GM12892 (cell line): ENCODE measurements around the gene NAPSA.

Experiments used
- POLR2AphosphoS5 ChIP-seq: IDR thresholded peaks from 2 replicates; pipeline ENCODE4 v1.6.1; 2011; ENCODE audit warnings: low read depth, low read length, control low read depth
- TAF1 ChIP-seq: IDR thresholded peaks from 2 replicates; pipeline ENCODE4 v1.6.1; 2011; ENCODE audit warnings: low read depth, mild to moderate bottlenecking, control low read depth, low read length, borderline replicate concordance

DNA sequence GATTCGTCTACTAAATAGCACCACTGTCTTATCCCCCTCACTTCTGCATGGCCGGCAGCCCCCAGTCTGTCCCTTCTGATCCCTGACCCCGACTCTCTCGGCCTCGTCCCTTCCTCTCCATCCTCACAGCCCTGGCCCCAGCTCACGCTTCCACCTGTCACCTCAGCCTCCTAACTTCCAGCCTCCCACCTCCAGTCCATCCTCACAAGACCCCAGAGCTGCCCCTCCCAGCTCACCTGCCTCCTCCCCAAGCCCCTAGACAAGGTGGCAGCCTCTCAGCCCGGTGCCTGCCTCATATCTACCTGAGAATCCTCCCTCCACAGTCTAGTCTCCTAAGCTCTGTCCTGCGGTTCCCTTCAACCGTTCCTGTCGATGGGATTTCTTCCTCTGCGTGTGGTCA lies 46.3 kb downstream of the NAPSA start:
- no peak for TF ChIP-seq TAF1
- no peak for TF ChIP-seq POLR2AphosphoS5
